Endothelial cell of hepatic sinusoid (primary cell): ENCODE results near the gene IQCE.

Source experiments
- in situ Hi-C: cut with HindIII; loops from 2 replicates; pipeline ENCODE4 v1.10.0; 2017; ENCODE audit warnings: low sequenced_read_pairs

IQCE gene, protein sequence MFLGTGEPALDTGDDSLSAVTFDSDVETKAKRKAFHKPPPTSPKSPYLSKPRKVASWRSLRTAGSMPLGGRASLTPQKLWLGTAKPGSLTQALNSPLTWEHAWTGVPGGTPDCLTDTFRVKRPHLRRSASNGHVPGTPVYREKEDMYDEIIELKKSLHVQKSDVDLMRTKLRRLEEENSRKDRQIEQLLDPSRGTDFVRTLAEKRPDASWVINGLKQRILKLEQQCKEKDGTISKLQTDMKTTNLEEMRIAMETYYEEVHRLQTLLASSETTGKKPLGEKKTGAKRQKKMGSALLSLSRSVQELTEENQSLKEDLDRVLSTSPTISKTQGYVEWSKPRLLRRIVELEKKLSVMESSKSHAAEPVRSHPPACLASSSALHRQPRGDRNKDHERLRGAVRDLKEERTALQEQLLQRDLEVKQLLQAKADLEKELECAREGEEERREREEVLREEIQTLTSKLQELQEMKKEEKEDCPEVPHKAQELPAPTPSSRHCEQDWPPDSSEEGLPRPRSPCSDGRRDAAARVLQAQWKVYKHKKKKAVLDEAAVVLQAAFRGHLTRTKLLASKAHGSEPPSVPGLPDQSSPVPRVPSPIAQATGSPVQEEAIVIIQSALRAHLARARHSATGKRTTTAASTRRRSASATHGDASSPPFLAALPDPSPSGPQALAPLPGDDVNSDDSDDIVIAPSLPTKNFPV

GRCh38 chr7:2558629-2559282 lies at the start of gene IQCE:
Gene IQCE, plus strand, starts transcription at chr7:2558979. Its CDS starts 203 bp downstream, at chr7:2559182.
- in situ Hi-C loops = no loop called here

GRCh38 chr7:2509298-2509906 lies 49.4 kb upstream of the IQCE start:
- in situ Hi-C loops = no loop called here

DNA sequence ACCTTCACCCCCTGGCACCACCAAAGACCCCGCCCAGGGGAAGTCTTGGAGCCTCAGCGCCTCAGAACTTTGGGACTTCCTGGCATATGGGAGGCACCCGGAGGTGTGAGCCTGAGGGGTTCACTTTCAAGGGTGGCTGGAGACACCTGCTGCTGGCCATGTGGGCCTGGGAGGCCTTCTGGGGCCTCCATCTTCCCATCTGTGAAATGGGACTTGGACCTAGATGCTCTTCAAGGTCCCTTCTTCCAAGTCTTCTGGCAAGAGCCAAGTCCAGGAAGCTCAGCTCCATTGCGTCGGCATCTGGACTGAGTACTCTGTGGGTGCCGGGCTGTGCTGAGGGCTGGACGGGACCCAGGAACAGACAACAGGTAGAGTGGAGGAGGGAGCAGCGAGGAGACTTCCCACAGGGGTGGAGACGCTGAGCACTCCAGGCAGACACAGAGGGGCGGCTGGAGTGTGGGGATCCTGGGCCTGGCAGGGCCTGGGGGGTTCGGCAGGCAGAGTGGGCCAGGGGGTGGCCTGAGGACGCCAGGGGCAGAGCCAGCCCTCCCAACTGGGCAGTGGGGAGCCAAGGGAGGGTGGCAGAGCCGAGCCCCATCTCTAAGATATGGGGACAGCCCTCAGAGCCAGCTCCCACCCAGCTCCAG lies 48.5 kb upstream of the IQCE start:
- in situ Hi-C loops = no loop called here

- in situ Hi-C loops = no loop called here
These were observed 47.6 kb upstream of the IQCE start for GRCh38 chr7:2510909-2511768.

DNA sequence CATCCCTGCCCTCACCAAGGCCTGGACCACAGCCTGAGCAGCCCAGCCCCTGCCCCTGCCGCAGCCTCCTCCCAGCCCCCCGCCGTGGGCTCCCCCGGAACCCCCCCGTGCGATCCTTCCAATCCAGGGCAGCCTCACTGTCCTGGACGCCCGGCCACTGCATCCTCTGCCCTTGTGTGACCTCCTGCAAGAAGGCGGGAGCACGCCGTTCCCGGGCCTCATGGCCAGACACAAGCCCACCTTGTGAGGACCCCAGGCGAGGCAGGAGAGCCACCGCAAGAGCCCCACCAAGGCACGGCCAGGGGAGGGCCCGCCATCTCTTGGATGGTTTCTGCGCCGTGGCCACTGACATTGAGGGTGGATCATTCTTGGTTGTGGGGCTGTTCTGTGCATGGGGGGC lies 47.0 kb upstream of the IQCE start:
- in situ Hi-C loops = no loop called here

DNA sequence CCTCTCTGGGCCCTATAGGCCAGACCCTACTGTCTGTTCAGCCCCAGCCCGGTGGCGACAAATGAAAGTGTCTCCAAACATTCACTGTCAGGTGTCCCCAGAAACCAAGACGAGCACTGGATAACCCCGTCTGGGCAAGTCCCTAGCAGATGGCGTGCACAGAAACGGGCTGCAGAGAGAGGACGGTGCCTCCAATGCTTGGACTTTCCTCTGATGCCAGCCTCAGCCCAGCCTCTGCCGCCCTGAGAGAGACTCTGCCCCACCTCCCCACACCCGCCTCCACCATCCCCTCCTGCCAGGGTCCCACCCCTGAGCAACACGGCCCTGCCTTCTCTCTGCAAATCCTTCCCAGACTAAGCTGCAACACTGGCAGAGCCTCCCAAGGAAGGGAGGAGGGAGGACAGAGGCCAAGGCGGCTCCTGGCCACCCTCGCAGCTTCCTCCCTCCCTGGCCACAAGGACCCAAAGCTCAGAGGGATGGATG lies 46.6 kb upstream of the IQCE start:
- in situ Hi-C loops = no loop called here

DNA sequence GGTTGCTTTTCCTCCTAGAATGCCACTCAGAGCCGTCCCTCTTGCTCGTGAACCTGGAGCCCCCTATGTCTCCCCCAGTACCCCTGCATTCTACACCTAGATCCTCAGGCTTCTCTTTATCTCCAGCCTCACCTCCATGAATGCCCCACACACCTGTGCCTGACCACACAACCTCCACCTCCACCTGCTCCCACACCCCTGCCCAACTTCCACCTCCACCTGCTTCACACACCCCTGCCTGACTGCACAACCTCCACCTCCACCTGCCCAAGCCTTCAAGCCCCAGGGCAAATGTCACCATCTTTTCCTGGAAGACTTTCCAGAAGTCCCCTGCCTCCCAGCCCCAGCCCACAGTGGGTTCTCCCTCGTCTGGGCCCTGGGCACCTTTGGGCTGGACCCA lies 46.1 kb upstream of the IQCE start:
- in situ Hi-C loops = no loop called here

- in situ Hi-C loops = no loop called here
These were observed 45.1 kb upstream of the IQCE start for GRCh38 chr7:2513702-2514101.

DNA sequence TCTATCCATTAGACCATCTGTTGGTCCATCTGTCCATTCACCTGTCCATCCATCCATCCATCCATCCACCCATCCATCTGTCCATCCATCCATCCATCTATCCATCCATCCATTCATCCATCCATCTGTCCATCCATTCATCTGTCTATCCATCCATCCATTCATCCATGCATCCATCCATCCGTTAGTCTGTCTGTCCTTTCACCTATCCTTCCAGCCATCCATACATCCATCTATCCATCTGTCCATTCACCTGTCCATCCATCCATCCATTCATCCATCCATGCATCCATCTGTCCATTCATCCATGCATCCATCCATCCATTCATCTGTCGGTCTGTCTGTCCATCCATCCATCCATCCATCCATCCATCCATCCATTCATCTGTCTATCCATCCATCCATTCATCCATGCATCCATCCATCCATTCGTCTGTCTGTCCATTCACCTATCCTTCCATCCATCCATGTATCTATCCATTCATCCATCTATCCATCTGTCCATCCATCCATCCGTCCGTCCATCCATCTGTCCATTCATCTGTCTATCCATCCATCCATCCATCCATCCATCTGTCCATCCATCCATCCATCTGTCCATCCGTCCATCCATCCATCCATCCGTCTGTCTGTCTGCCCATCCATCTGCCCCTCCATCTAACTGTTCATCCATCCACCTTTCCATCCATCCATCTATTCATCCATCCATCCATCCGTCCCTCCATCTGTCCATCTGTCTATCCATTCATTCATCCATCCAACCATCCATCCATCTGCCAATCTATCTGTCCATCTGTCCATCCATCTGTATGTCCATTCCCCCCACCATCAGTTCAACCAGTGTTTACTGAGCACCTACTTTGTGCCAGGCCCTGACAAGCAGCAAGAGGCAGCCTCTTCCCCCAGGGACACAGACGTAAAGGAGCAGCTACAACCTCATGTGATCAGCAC lies 44.0 kb upstream of the IQCE start:
- in situ Hi-C loops = loop anchor here (5.0 kb wide), 1 partner anchor 108 kb away; no protein-coding TSS in a partner anchor

- in situ Hi-C loops = loop anchor here (5.0 kb wide), 1 partner anchor 107 kb away; no protein-coding TSS in a partner anchor
These were observed 43.2 kb upstream of the IQCE start for GRCh38 chr7:2515424-2516193.

DNA sequence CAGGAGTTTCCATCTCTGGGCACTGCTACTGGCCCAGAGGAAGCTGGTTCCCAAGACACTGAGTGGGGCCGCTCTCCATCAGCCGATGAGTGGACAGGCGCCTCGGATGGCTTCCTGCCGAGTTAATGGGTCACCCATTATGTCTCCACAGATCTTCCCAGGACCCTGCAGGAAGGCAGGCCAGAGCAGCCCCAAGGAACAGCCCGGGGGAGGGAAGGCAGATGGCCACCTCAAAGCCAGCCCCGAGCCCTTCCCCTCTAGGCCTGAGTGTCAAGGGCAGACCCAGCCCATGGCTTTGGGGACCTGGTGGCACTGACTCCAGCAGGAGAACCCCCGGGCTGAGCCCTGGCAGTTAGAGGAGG lies 42.6 kb upstream of the IQCE start:
- in situ Hi-C loops = loop anchor here (5.0 kb wide), 1 partner anchor 106 kb away; no protein-coding TSS in a partner anchor

- in situ Hi-C loops = loop anchor here (5.0 kb wide), 1 partner anchor 105 kb away; no protein-coding TSS in a partner anchor
These were observed 41.8 kb upstream of the IQCE start for GRCh38 chr7:2517026-2517425.

GRCh38 chr7:2517678-2518507 lies 40.9 kb upstream of the IQCE start:
- in situ Hi-C loops = loop anchor here (5.0 kb wide), 1 partner anchor 104 kb away; no protein-coding TSS in a partner anchor

DNA sequence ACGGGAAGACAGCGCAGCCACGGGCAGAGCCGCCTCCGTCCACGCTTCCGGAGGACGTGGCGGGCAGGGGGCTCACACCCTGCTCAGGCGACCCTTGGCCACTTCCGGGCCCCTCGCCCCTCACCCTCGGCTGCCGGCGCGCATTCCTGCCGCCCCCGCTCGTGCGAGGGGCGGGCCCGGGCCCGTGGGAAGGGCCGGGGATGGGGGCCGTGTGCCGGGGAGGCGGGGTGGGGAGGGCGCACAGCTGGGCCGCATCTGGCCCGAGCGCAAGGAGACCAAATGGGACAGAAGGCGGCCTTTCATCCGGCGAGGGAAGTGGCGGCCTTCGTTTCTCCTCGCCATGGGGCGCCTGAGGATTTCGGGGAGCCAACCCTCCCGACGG lies 40.1 kb upstream of the IQCE start:
- in situ Hi-C loops = loop anchor here (5.0 kb wide), 1 partner anchor 104 kb away; no protein-coding TSS in a partner anchor

- in situ Hi-C loops = loop anchor here (5.0 kb wide), 1 partner anchor 103 kb away; no protein-coding TSS in a partner anchor
These were observed 39.5 kb upstream of the IQCE start, which contains the start of gene LFNG for GRCh38 chr7:2519119-2519930. Gene LFNG, plus strand, starts transcription at chr7:2519774. Its CDS starts 88 bp downstream, at chr7:2519862.
